ENCODE measurements around the gene ANXA11.
A peak's percentile ranks its signal among the peaks of the same experiment; 100 is the strongest.
"Not testable (repeated sequence)": the region's sequence is repeated elsewhere in the genome, so short reads cannot be mapped to it uniquely, and the experiment has no call there.

ANXA11 gene

DNA sequence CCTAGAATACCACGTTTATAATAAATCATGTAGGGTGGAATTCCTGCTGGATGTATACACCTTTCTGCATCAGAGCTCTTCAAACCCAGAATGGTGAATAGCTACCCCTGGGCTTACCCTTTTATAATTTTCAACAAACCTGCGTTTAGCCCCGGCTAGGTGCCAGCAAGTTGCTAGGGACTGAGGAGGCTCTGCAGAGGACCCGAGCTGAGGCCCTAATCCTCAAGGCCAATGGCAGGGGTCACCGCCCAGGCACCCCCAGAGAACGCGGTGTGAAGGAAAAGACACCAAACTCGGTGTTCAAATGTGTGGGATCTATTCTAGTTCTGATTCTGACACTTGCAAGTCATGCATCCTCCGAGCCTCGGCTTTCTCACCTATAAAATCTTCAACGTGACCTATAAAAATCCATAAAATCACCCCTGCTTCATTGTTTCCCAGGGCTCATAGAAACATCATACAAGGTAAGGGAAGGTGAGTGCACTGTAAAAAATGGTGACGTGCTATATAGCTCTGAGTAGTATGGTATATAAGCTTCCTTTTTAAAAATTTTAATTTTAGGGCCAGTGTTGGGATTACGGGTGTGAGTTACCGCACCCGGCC, 2.5 kb upstream of the ANXA11 start:
- DNase-seq, result no peak

DNA sequence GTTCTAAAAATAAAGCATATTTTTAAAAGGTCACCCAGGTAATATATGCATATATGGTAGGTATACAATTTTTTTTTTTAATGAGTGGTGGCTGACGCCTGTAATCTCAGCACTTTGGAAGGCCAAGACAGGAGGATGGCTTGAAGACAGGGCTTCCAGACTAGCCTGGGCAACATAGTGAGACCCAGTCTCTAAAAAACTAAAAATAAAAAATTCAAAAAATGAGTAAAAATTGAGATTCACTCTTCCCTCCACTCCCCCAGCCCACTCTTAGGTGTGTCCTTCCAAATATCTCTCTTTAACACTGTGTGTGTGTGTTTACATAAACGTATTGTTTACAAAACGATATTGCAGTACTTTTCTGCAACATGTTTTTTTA, 929 bp upstream of the ANXA11 start:
- no peak for DNase-seq

DNA sequence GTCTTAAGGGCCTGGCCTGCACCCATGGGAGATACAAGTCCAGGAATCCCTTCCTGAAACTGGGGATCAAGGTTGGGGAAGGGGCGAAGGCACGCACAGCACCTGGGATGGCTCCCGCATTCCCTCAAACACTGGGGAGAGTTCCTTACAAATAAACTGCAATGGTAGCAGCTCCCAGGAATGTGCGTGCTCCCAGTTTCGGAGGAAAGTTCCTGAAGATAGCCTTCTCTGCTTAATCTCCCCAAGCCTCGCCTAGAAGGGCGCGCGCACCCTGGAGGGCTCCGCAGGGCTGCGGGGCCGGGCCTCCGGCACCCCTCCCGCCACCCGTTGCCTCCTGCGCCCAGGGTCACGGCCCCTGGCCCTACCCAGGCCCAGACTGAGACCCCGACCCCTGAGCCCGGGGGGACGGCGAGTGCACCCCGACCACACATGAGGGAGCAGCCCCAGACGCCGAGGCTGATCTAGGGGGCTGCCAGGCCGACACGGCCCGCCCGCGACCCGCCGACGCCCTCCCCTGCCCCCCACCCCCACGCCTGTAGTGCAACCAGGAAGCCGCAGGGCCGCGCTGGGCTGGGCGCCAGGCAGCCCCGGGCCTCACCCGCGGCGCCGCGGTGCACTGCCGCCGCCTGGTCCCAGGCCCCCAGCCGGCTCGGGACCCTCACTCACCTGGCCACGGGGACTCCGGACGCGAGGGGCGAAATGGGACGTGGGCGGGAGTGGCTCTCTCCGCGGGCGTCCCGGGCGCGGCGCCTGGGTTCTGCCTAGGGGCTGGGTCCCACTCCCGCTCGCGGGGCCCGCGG, 460 bp downstream of the ANXA11 start:
- no peak for DNase-seq

DNA sequence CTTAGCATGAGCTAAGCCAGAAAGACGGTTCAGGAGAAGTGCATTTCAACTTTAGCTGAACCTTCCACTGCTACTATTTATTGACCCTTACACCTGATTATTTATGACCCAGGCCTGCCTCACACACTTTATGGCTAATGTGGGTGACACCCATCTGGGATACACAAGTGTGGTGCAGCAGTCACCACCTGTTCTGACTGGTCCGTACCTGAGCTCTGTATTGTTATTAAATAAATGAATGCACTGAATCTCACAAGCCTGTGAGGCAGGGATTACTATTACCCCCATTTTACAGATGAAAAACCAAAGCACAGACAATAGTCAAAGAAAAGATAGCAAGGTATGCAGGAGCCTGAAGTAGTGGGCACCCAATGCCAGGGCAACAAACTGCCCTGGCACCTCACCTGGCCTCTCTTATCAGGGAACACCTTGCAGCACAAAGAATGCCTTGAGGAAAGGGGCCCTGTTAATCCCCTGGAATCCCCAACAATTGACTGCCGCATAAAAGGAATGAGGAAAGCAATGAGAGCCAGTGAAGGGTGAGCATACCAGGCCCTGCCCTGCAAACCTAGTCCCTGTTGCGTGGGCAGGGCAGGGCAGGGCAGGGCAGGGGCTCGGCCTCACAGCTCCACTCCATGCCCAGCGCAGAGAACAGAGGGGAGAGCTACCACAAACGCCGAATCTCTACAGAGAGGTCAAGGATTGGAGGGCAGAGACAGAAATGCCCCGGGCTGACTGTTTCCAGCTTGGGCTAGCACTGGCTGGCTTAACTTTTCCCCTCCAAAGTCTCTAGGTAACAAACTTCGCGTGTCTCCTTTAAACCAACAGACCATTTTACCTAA, 1.3 kb downstream of the ANXA11 start:
- DNase-seq, result peak; percentile 70

DNA sequence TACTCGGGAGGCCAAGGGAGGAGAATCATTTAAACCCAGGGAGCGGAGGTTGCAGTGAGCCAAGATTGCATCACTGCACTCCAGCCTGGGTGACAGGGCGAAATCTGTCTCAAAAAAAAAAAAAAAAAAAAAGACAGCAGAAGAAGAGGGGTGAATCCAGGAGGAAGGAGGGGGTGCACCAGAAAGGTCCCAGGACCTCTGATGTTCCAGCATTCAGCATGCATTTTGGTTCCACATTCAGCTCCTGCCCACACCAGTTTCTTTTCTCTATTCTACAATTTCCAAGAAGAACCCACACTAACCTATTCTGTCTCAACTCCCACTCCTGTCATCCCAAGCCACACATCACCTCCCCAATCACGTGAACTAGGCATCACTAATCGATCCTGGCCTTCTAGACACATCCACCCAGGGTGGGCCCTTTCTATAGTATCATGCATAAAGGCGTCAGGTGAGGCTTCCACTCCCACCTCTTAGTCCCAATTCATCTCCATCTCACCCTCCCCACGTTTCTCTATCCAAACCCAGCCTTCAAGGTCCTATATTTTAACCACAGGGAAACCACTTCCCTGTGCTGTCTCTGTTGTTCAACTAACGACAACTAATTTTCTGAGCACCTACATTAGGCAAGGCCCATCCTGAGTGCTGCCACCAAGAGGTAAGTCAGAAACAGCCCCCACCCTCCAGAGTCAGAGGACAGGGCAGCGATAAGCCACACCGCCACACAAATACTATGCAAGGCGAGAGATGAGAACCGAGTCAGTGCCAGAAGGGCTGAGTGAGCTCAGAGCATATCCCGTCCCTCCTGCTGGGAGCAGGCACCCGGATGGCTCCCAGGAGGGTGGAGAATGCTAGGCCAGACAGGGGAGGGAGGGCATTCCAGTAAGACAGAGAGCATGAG, 2.2 kb downstream of the ANXA11 start:
- peak; percentile 89 for DNase-seq

DNA sequence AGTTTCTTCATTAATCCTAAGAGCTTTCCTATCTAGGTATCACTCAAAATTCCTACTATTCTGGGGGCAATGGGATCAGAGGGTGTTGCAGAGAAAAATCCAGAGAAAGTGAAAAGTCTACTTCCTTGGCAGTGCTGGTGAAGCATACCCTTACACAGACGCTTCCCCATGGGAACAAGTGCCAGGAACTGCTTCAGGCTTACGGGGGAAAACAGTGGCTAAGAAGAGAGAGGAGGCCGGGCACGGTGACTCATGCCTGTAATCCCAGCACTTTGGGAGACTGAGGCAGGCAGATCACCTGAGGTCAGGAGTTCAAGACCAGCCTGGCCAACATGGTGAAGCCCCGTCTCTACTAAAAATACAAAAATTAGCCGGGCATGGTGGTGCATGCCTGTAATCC, 2.8 kb downstream of the ANXA11 start:
- DNase-seq, result not testable (repeated sequence)

DNA sequence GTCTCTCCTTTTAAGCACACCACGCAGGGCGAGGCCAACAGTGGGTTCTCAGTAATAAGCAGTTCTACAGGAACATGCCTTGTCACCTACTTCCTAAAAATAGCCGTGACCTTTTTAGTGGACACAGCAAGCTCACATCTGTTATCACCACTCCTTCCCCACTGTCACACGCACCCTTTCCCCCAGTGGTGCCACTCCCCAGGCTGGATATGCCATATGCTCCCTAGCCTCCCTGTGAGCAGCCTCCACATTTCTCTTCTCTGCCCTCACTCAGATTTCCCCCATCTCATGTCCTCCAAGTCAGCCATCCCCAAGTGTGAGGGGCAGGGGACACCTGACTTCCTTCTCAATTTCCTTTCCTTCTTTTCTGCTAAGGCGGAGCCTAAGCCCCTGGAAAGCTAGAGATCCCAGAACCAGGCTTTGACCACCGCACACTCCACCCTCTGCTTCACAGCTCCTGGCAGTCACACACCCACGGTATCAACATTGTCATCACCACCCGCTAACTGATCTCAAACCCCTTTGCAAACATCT, 3.7 kb downstream of the ANXA11 start:
- no peak for DNase-seq

DNA sequence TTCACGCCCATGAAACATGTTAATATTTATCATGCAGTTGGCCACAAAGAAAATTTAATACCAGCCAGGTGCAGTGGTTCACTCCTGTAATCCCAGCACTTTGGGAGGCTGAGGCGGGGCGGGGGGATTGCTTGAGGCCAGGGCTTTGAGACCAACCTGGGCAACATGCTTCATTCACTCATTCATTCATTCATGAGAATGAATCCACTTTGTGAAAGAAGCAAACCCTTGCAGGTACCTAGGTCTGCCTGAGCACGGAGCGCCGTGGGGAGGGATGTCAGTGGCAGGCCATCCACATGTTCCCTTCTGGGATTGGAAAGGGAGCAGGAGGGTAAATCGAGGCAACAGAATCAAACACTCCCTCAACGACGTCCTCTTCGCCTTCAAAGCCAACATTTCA, 4.7 kb downstream of the ANXA11 start:
- DNase-seq, result no peak

DNA sequence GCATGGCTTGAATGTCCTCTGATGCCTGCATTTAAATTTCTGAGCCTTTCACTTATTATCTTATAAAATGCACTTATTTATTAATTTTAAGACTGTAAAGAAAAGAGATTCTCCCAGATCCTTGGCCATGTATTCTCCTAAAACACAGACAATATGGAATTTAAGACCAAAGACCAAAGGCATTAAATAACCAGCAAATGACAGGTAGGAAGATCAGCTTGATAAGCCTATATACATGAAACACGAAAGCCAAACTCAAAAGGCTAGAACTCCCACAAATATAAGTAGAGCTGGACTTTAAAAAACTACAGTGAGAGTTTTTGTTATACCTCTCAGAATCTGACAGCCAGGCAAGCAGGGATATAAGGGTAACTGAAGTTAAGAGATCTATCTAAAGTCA, 5.1 kb downstream of the ANXA11 start:
- no peak for DNase-seq

DNA sequence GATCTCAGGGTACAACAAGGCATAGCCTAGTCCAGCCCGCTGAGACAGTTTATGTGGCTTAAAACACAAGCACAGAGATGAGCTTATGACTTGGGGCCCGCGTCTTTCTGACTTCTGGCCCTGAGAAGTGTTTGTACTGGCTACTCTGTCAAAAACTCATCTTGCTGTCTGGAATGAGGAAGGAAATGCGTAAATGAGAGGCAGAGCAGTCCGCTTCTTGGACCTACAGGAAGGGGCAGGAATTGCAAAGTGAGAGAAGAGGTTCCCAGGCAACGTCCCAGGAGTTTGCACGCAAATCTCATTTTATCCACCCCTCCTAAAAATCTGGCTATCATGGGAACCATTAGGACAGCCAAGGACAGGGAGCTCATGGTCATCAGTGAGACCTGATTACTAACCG, 5.5 kb downstream of the ANXA11 start:
- DNase-seq, result no peak

DNA sequence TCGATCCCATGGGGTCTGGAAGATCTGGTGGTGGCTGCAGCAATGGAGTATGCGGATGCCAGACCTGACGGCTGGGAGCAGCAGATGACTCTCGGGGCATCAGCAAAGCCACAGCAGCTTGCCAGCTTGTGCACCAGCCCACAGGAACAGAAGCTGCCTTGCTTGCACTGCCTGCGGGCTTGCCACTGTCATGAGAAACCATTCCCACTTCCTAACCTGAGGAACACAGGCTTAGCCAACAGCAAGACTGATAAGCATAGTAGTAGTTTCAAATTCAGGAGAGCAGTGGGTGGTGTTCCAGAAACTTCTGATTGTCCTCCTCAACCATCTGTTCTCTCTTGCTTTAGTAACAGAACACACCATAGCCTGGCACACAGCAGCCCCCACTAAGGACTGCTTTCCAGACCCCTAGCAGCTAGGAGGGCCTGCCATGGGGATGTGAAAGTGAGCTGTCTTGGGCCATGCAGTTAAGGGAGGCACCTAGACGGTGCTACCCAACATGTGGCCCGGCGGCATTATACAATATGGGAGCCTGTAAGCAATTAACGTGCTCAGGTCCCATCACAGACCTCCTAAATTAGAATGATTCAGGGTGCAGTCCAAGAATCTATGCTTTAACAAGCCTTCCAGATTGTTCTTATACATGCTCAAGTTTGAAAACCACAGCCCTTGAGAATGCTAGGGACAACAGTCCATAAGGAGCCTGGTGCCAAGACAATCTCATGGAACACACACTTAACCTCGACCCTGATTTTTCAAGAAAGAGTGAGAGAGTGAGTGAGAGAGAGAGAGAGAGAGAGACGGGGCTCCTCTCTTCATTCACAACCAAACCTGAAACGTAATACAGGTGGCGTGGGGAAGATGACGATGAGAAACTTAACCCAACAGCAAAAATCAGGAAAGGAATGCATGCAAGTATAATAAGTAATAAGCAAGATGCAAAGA, 7.1 kb downstream of the ANXA11 start:
- DNase-seq, result peak; percentile 45

DNA sequence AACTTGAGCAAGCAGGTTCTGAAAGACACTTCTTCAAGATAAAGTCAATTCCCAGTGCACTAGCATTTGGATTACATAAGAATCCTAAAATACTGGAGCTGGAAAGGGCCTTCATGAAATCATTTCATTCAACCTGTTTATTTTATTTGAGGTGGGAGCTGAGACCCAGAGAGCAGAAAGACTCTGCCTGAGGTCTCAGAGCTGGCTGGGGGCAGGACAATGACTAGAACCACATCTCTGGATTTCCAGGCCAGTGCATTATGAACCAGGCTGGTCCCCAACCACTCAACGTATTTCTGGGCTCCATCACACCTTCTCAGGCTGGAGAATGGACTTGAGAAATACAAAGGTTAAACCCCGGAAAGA, 8.4 kb downstream of the ANXA11 start:
- peak; percentile 55 for DNase-seq

DNA sequence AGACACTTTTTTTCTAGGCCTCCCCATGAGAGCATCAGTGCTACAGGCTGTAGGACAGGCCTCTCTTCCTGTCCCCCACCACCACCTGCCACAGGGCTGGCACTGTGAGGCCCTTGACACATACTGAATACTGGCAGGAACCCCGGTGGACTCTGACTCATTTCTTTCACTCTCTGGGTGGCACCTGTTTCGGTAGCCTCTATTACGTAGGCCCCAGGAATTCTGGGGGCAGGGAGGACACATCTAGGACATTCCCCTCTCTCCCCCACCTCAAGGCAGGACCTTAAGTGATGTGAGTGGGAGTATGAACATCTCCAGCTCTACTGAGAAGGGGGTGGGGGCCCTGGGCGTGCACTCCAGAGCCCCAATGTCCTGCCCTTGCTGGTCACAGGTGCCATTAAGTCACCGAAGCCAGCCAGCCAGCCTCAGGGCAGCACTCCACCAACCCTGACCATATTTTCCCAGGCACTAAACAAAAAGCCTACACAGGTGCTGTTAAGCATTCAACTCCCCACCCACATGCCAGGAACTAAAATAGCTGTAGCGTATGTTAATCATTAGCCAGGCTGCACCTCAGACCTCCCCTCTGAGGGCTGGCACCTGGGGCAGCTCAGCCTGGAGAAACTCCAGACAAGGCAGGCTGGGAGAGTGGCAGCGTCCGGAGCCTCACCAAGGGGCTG, 8.9 kb downstream of the ANXA11 start:
- DNase-seq, result peak; percentile 88

DNA sequence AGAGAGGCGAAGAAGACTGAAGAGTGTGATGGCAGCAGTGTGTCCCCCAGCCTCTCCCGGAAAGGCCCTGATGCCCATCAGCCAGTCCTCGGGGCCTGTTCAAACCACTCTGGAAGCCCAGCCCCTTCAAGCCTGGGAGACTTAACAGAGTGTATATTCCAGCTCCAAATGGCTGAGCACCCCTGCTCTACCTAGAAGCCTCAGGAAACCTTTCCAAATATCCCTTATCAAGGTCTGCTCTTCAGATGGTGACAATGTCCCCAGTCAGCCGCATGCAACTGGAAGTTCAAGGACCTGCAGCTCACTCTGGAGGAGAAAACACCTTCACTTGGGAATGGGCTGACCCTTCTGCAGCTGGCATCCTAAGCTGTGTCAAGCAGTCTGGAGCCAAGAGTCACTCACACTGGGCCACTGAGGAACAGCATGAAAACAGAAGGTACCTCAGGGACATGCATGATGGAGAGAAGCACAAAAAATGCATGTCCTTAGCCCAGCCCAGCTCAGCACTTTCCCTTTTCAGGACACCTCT, 10.2 kb downstream of the ANXA11 start:
- peak; percentile 52 for DNase-seq

DNA sequence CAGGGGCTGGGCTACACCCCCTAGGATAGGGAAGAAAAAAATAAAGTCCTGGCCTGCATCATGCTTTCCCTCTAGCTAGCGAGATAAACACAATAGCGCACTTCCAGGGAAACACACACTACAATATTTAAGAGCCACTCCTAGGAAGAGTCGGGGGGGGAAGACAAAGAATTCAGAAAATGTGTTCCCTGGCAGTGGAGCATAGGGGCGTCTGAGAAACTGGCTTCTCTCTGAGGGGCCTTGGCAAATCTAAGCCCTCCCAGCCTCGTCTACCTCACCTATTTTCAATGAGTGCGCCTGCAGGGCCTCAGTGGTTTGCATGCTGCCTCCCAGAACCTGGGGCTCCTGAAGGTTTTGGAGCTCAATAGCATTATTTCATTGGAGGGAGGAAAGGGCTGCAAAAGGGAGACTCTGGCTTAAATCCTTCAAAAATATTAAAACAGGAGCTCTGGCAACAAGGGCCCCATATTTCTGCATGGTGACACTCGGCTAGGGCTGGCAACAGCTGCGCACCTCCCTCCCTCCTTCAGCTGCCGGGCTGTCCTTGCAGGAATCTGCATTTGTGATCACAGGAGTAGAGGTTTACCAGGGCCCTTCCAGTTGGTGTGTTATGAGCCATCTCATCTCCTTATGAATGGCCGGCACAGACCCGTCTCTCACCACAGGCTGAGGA, 10.8 kb downstream of the ANXA11 start:
- peak; percentile 37 for DNase-seq

DNA sequence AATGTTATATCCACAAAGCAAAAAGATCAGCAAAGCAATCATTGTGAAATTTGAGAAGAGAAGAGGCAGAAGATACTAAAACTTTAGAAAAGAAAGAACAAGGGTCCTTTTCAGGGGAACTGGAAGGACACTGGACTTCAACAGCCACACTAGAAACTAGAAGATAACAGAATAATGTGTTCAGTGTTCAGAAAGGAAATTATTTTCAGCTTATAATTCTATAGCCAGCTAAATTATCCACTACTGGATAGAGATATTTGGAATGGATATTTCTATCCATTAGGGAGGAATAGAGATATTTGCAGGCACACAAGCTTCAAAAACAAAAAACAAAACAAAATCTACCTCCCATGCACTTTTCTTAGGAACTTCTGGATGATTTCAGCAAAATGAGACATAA, 12.8 kb downstream of the ANXA11 start:
- DNase-seq, result no peak

DNA sequence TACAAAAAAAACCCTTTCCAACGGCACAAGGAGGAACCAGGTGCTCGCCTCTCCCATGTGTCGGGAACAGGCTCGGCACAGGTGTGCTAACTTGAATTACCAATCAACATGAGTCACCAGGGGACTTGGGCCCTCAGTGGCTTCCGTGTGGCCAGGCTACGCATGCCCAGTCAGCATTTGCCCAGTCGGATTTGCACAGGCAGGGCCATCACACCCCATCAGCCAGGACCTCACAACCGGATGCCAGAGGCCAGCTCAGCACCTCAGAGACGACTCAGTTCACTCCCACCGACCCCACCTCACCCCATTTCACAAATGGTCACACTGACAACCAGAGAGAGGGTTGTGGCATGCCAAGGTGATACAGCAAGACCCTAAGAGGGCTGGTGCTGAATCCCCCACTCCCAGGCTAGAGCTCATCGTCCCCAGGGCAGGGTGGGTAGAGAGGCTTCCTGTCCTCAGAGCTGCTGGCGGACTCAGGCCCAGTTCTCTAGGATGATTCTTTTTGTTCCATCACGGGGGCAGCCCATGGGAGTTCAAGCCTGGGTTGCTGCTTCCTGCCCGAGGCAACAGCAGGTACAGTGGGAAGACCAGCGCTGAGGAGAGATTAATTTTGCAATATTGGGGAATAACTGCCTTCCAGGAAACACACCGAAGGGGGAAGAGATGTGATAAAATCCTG, 13.6 kb downstream of the ANXA11 start:
- DNase-seq, result peak; percentile 64

DNA sequence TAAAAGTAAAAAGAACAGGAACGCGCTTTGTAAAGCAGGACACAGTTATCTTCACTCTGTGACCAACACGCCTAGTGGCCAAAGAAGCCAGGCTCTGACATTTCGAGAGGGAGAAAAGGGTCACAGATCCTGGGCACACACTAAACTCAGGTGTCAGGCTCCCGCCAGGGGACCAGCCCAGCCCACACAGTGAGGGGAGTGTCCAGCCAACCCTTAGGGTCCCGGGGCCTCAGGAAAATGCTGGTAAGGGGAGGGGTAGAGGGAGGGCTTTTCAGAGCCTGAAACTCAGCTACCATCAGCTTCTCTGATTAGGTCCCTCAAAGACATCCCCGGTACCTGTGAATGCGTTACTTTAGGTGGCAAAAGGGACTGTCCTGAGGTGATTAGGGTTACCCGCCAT, 16.6 kb downstream of the ANXA11 start:
- DNase-seq, result peak; percentile 56

Measured in activated effector memory CD4-positive, alpha-beta T cell treated with anti-CD3 and anti-CD28 coated beads, Interleukin-2, amount 50 U/mL, for 16 hours (primary cell).